Eye (tissue), 1 donor: ENCODE data around the gene DBF4.
"Not testable (repeated sequence)": the region's sequence is repeated elsewhere in the genome, so short reads cannot be mapped to it uniquely, and the experiment has no call there.

Experiments used
- DNase-seq: peaks from one replicate; pipeline ENCODE4 v3.0.0-alpha.2; 2015

DBF4 gene, protein sequence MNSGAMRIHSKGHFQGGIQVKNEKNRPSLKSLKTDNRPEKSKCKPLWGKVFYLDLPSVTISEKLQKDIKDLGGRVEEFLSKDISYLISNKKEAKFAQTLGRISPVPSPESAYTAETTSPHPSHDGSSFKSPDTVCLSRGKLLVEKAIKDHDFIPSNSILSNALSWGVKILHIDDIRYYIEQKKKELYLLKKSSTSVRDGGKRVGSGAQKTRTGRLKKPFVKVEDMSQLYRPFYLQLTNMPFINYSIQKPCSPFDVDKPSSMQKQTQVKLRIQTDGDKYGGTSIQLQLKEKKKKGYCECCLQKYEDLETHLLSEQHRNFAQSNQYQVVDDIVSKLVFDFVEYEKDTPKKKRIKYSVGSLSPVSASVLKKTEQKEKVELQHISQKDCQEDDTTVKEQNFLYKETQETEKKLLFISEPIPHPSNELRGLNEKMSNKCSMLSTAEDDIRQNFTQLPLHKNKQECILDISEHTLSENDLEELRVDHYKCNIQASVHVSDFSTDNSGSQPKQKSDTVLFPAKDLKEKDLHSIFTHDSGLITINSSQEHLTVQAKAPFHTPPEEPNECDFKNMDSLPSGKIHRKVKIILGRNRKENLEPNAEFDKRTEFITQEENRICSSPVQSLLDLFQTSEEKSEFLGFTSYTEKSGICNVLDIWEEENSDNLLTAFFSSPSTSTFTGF

GRCh38 chr7:87876040-87876868, at the start of gene DBF4, which contains the start of gene SLC25A40:
Gene DBF4, plus strand, starts transcription at chr7:87876493. Its CDS starts 240 bp downstream, at chr7:87876733.
Gene SLC25A40, minus strand, starts transcription at chr7:87876360. Its CDS starts 17,633 bp downstream, at chr7:87858727.
- peak; percentile 97 for DNase-seq

- DNase-seq: not testable (repeated sequence)
Measured at GRCh38 chr7:87828383-87828782, 47.9 kb upstream of the DBF4 start.

GRCh38 chr7:87831097-87831496, 45.2 kb upstream of the DBF4 start:
- no peak for DNase-seq

GRCh38 chr7:87833130-87833529, 43.2 kb upstream of the DBF4 start:
- no peak for DNase-seq

DNA sequence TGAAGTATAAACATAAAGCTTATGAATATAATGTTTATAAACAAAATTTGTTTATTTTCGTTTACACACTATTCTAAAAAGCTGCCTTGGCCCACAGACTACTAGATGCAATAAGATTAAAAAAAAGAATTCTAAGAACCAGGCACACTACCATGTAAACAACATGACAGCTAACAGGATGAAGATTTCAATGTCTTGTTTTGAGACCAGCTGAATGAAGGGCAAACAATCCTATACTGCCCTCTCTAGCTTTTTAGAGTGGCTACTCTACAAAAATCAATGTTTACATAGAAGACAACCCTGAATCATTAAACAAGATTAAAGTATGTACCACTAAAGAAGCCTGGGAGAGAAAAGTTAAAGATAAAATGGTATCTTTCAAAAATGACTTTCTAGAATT, 38.7 kb upstream of the DBF4 start:
- DNase-seq: no peak

GRCh38 chr7:87850836-87851593, 25.3 kb upstream of the DBF4 start:
- no peak for DNase-seq

GRCh38 chr7:87852306-87852705, 24.0 kb upstream of the DBF4 start:
- no peak for DNase-seq

DNA sequence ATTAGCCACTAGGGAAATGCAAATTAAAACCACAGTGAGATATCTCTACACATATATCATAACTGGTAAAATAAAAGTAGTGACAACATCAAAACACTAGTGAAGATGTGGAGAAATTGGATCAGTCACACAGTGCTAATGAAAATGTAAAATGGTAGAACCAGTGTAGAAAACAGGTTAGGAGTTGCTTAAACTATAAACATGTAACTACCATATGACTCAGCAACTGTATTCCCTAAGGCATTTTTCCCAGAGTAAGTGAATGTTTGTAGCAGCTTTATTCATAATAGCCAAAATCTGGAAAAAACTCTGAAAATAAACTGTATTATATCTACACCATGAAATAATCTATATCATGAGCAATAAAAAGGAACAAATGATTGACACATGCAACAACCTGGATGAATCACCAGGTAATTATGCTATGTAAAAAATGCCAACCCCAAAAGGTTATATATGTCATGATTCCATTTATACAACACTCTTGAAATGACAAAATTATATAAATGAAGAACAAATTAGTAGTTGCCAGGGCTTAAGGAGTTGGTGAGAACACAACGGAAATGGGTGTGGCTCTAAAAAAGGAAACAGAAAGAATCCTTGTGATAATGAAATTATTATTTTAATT, 22.9 kb upstream of the DBF4 start:
- no peak for DNase-seq

DNA sequence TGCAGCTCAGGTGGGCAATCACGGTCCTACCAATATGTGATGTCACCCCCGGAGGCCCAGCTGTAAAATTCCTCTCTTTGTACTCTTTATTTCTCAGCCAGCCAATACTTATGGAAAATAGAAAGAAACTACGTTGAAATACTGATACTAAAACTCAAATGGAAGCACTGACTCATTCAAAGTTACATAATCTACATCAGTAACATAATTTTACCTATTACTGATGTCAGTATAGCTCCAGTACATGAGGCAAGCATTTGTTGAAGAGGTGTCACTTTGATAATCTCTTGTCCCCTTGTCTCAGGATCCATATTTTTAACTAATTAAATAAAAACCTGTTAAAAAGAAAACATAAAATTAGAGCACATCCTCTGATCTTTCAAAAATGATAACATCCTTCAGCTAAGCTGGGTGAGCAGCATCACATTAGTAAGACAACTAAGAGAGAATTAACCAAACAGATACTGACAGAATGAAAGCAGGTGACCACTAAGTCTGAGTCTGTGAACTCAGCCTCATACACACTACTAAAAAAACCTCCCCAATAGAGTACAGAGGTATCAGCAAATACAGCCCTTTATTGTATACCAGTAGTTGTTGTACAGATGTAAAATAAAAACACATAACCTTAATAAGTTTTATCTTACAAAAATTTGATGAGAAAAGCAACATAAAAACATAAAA, 17.7 kb upstream of the DBF4 start:
- no peak for DNase-seq

- DNase-seq: peak; percentile 19
Measured at GRCh38 chr7:87866089-87866488, 10.2 kb upstream of the DBF4 start.

DNA sequence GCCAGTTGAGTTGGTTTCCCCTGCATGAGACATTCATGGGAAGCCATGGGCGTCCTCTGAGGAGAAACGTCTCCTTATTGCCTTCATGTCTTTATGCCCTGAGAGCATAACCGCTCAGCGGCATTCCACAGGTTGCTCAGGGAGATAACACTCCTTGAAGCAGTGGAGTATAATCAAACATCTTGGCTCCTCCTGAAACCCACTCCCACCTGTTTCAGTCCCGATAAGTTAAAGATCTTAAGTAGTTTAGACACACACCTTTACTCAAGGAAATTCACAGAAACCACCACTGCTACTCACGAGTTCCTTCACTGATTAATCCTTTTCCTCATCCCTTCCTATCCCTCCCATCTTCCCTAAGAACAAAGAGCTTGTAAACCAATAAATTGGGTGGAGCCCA, 9.8 kb upstream of the DBF4 start:
- DNase-seq: not testable (repeated sequence)

DNA sequence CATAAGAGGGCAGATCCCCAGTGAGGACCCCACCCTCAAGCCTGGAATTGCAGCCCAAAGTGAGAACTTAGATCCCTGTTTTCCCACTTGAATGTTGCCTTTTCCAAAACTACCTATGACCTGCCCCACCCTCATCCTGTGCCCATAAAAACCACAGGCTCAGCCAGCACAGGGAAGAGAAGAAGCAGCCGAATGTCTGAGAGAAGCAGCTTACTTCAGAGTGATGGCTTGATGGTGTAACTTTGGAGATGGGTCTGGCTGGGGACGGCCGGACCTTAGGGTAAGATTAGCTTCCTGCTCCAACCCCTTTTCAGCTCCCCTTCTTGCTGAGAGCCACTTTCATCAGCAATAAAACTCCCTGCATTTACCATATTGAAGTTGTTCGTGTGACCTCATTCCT, 5.8 kb upstream of the DBF4 start:
- DNase-seq: no peak

DNA sequence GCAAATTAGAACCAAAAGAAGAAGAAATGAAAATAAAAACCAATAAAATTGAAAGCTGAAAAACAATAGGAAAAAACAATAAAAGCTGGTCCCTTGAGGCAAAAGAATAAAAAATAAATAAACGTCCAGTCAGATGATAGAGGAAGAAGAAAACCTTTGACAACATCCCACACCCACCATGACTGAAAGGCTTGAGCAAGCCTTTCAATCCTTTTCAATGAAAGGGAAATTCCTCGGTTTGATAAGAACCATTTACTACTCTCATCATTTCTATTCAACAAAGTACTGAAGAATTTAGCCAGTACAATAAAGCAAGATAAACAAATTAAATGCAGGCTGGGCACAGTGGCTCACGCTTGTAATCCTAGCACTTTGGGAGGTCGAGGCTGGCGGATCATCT, 3.9 kb upstream of the DBF4 start:
- no peak for DNase-seq

- not testable (repeated sequence) for DNase-seq
Measured at GRCh38 chr7:87873328-87873727, 3.0 kb upstream of the DBF4 start.

DNA sequence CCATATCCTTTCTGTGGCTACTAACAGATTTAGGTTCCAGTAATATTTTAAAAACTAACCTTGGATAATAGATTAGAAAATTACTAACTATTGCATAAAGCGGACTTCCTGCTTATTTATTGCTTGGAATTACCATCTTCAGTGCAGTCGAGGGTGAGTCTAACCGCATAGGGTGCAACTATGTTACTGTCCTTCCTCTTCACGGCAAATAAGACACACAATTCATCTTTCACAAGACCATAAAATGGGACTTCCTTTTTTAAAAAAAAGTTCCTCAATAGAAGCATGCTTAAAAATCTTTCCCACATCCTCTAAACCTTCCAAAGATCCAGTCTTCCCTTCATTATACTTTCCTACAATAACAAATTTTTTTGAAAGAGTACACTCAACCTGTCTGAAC, 2.2 kb upstream of the DBF4 start:
- no peak for DNase-seq

DNA sequence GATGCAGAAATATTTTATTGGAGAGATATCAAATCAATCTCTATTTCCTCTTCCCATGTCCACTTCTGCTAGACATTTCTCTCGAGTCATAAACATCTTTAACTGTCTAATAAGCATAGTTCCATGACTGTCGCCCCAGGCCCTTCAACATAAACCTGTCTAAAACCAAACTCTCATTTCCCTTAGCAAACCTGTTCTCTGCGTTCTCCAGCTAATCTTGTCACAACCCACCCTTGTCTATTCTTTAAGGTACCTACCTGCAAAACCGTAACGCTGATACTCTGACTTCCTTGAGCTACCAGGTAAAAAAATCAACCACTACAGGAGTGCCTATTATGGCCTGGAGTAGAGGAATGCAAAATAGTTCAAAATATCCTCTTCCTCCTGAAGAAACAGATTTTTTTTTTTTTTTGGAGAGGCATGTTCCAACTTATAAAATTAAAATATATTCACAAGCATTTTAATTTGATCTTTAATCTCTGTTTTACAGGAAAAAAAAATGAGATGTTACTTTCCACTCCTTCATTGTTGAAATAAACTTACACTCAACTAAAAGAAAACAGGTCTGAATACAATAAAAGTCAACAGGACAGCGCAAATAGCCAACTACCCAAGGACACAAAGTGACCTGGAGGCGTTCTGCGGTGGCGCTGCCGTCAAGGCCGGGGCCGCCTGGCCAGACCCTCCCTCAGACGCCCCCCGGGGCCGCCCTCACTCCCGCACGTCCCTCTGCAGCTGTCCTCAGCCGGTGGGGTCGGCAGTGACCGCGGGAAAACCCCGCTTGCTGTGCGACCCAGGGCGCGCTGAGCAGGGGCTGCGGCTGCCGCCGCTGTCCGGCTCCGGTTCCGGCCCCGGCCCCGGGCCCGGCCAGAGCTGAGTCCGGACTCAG, 898 bp upstream of the DBF4 start:
- peak; percentile 42 for DNase-seq

- peak; percentile 90 for DNase-seq
Measured at GRCh38 chr7:87876869-87877234, 559 bp downstream of the DBF4 start.

DNA sequence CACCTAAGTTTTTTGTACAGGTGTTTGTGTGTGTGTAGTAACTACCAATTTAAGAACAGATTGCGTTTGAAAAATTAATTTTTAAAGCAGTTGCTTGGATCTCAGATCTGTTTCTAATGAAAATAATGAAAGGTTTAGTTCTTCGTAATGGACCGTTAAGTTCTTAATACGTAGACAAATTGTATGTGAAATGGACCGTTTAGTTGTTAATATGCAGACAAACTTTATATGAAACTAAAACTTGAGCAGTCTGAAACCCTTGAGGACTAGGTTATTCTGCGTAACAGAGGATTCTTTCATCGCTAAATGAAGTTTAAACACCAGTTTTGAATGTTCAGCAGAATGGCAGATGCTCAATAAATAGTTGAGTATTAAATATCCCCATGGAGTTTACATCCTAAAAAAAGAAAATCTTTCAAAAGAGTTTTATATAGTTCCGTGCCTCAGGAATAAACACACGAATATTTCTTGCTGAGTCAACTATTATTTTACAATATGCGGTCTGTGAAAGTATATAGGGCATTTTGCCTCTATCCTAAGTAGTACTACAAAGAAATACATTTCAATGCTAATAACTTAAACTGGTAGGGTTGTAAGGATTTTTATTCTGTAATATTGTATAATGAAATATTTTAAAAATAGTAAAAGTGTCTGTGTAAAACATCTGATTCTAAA, 1.2 kb downstream of the DBF4 start:
- DNase-seq: no peak

GRCh38 chr7:87878208-87878735, 2.0 kb downstream of the DBF4 start:
- peak; percentile 22 for DNase-seq
